HCT116 (cell line): ENCODE data around the gene IQCC. TPM values are rescaled to one million over a fixed set of nuclear protein-coding genes. Genes with fewer than 3 reads are reported as not detected.

Experiments used
- ATAC-seq: fragments of 200-7000 bp; cut with Tn5 transposase; 2 replicates; pipeline ENCODE4 v1.9.1; 2020; ENCODE audit warnings: mild to moderate bottlenecking, moderate library complexity
- BruUV-seq: library from RNA; stranded (reverse); fragments of 400-500 nt; replicated peaks from 2 replicates; lab custom pipeline; 2021; lab: Mats Ljungman, UMichigan
- CTCF ChIA-PET: fragments of 300-600 bp; sonication (Branson Sonifier 250); formaldehyde crosslinking; loops from one replicate; lab custom pipeline; 2021; ENCODE audit warnings: antibody characterized with exemption; lab: Charles Lee
- POLR2A ChIA-PET: fragments of 300-600, 350-600 bp; sonication (Branson Sonifier 250); formaldehyde crosslinking; loops from one replicate; lab custom pipeline; 2021; ENCODE audit warnings: antibody characterized with exemption; lab: Charles Lee
- RAD21 ChIA-PET, 2 experiments: fragments of 300-600 bp; sonication (Branson Sonifier 250); formaldehyde crosslinking; loops; one replicate each; lab custom pipeline; 2023; ENCODE audit warnings: low total read pairs in 2 of 2; ENCODE audit not compliant: uncharacterized antibody in 2 of 2, unreplicated experiment in 2 of 2, low non-redundant PET in 1 of 2; lab: Charles Lee
- DNase-seq: peaks from one replicate; pipeline ENCODE4 v3.0.0-alpha.2; 2010; ENCODE audit warnings: low read depth, low spot score
- H2AFZ ChIP-seq: fragments of 200-600 bp; shearing (Covaris generic), sonication (generic); 2 replicates; pipeline ENCODE4 v1.6.1; 2017; ENCODE audit warnings: low read depth, mixed run types, mixed read lengths, antibody characterized with exemption, low read length; ENCODE audit not compliant: poor library complexity, severe bottlenecking
- H3K27ac ChIP-seq: 2 replicates; pipeline ENCODE4 v1.5.1; 2012; ENCODE audit warnings: low read depth, low read length
- H3K27me3 ChIP-seq: fragments of 200-600 bp; sonication (generic); 2 replicates; pipeline ENCODE4 v1.6.1; 2016; ENCODE audit warnings: mixed run types, low read length, mixed read lengths; ENCODE audit not compliant: insufficient read depth
- H3K36me3 ChIP-seq, 2 experiments: fragments of 200-500 bp in 1 of 2; fragments of 200-600 bp in 1 of 2; sonication (Bioruptor generic) in 1 of 2; sonication (generic) in 1 of 2; 2 replicates each; pipeline versions ENCODE4 v1.5.1 to v1.6.1; 2014 to 2016; ENCODE audit warnings: low read length in 2 of 2, inconsistent platforms in 1 of 2, mixed read lengths in 1 of 2, mixed run types in 1 of 2; ENCODE audit not compliant: insufficient read depth in 2 of 2, control insufficient read depth in 1 of 2
- H3K4me1 ChIP-seq, 2 experiments: fragments of 200-600 bp in 1 of 2; sonication (generic) in 1 of 2; 2 replicates each; pipeline versions ENCODE4 v1.5.1 to v1.6.1; 2012 to 2017; ENCODE audit warnings: low read length in 2 of 2, inconsistent platforms in 1 of 2, mild to moderate bottlenecking in 1 of 2, mixed read lengths in 1 of 2, mixed run types in 1 of 2, moderate library complexity in 1 of 2; ENCODE audit not compliant: insufficient read depth in 2 of 2, control insufficient read depth in 1 of 2
- H3K4me2 ChIP-seq: fragments of 200-600 bp; sonication (generic); 2 replicates; pipeline ENCODE4 v1.6.1; 2017; ENCODE audit warnings: mixed run types, low read length, mixed read lengths
- H3K4me3 ChIP-seq, 2 experiments: fragments of 200-600 bp in 1 of 2; sonication (generic) in 1 of 2; replicated peaks in 1 of 2; 2 replicates each; pipeline ENCODE4 v1.5.1; 2011 to 2016; ENCODE audit warnings: low read length in 2 of 2, control low read depth in 1 of 2, low read depth in 1 of 2, mild to moderate bottlenecking in 1 of 2, mixed read lengths in 1 of 2, mixed run types in 1 of 2
- H3K79me2 ChIP-seq: fragments of 200-600 bp; sonication (generic); 2 replicates; pipeline ENCODE4 v1.6.1; 2017; ENCODE audit warnings: mild to moderate bottlenecking, mixed run types, low read length, moderate library complexity, mixed read lengths; ENCODE audit not compliant: insufficient read depth
- H3K9ac ChIP-seq: fragments of 200-600 bp; sonication (generic); 2 replicates; pipeline ENCODE4 v1.6.1; 2016; ENCODE audit warnings: low read length, mixed read lengths
- H3K9me2 ChIP-seq: fragments of 200-600 bp; sonication (generic), shearing (Covaris generic); 2 replicates; pipeline ENCODE4 v1.6.1; 2017; ENCODE audit warnings: mixed run types, mild to moderate bottlenecking, moderate library complexity; ENCODE audit not compliant: insufficient read depth
- H3K9me3 ChIP-seq, 2 experiments: fragments of 200-500 bp in 1 of 2; fragments of 200-600 bp in 1 of 2; sonication (Bioruptor generic) in 1 of 2; sonication (generic) in 1 of 2; 2 replicates each; pipeline ENCODE4 v1.6.1; 2014 to 2017; ENCODE audit warnings: low read length in 2 of 2, mixed read lengths in 2 of 2, inconsistent platforms in 1 of 2, low read depth in 1 of 2, mild to moderate bottlenecking in 1 of 2, mixed run types in 1 of 2, moderate library complexity in 1 of 2; ENCODE audit not compliant: control insufficient read depth in 1 of 2, insufficient read depth in 1 of 2
- H4K20me1 ChIP-seq: fragments of 200-600 bp; sonication (generic), shearing (Covaris generic); 2 replicates; pipeline ENCODE4 v1.6.1; 2017; ENCODE audit warnings: mixed run types, mild to moderate bottlenecking, moderate library complexity; ENCODE audit not compliant: insufficient read depth
- ATF3 ChIP-seq: IDR thresholded peaks from 2 replicates; pipeline ENCODE4 v1.6.1; 2012
- EGR1 ChIP-seq: IDR thresholded peaks from 2 replicates; pipeline ENCODE4 v1.6.1; 2012; ENCODE audit warnings: low read depth
- ELF1 ChIP-seq: IDR thresholded peaks from 2 replicates; pipeline ENCODE4 v1.6.1; 2012; ENCODE audit warnings: low read depth, borderline replicate concordance
- FOSL1 ChIP-seq: IDR thresholded peaks from 2 replicates; pipeline ENCODE4 v1.6.1; 2012; ENCODE audit warnings: low read depth
- JUND ChIP-seq: IDR thresholded peaks from 2 replicates; pipeline ENCODE4 v1.6.1; 2012
- POLR2A ChIP-seq: IDR thresholded peaks from 2 replicates; pipeline ENCODE4 v1.7.0; 2011; ENCODE audit warnings: borderline replicate concordance; ENCODE audit not compliant: insufficient read depth, insufficient read length; ENCODE audit errors: extremely low read depth
- RAD21 ChIP-seq: IDR thresholded peaks from 2 replicates; pipeline ENCODE4 v1.6.1; 2012; ENCODE audit warnings: low read depth, mild to moderate bottlenecking
- SIN3A ChIP-seq: IDR thresholded peaks from 2 replicates; pipeline ENCODE4 v1.6.1; 2012; ENCODE audit warnings: low read depth
- SRF ChIP-seq: IDR thresholded peaks from 2 replicates; pipeline ENCODE4 v1.6.1; 2012; ENCODE audit warnings: low read depth
- TCF7L2 ChIP-seq: IDR thresholded peaks from 2 replicates; pipeline ENCODE4 v1.7.0; 2011; ENCODE audit warnings: borderline replicate concordance, inconsistent platforms; ENCODE audit not compliant: insufficient read depth, insufficient read length; ENCODE audit errors: extremely low read depth
- ZBTB33 ChIP-seq: IDR thresholded peaks from 2 replicates; pipeline ENCODE4 v1.6.1; 2011; ENCODE audit warnings: mild to moderate bottlenecking, low read length, moderate library complexity; ENCODE audit not compliant: insufficient replicate concordance; ENCODE audit errors: extremely low read depth
- ZNF274 ChIP-seq: fragments of 200-500 bp; sonication (Bioruptor generic); IDR thresholded peaks from 2 replicates; pipeline ENCODE4 v1.6.1; 2014; ENCODE audit warnings: mild to moderate bottlenecking, low read depth, low read length, inconsistent platforms
- intact Hi-C: fragments of 100-400 bp; cut with micrococcal nuclease; formaldehyde crosslinking; loops from 2 replicates; pipeline ENCODE4 v1.10.0; 2022
- total RNA-seq: library from RNA; stranded (reverse); gene quantifications from one replicate; pipeline ENCODE4 v1.2.1, GENCODE V29; 2021; ENCODE audit not compliant: unreplicated experiment

IQCC gene
- total RNA-seq, 1 experiment from 2014 or later, result 4.7 TPM

GRCh38 chr1:32256473-32257226 lies 51.2 kb downstream of the IQCC start:
- ChIA-PET POLR2A (no interaction called here), RAD21 (interaction anchor here in 1 of 2 experiments (0.7 kb wide), 1 partner anchor 106 kb away, joined by 3 read pairs; no protein-coding TSS in a partner anchor), CTCF (no interaction called here)
- Histone ChIP-seq H3K4me2 (no peak overlapping the region), H4K20me1 (no peaks in the 10 kb centered on the region), H3K9me3 (no peaks in the 10 kb centered on the region), H3K27me3 (no peaks in the 10 kb centered on the region), H3K4me3 (no peak overlapping the region), H2AFZ (no peak overlapping the region), H3K9me2 (no peaks in the 10 kb centered on the region), H3K27ac (no peak overlapping the region), H3K36me3 (no peaks in the 10 kb centered on the region), H3K4me1 (no peaks in the 10 kb centered on the region), H3K9ac (no peak overlapping the region), H3K79me2 (no peaks in the 10 kb centered on the region)
- TF ChIP-seq EGR1 (no peak), ELF1 (no peak), RAD21 (no peak), SIN3A (no peak)
- intact Hi-C loops, result no loop called here
- BruUV-seq, result no TSS peak
- DNase-seq (no peak), ATAC-seq (no peak)

GRCh38 chr1:32257227-32257508 lies 51.7 kb downstream of the IQCC start:
- Histone ChIP-seq H3K36me3 (no peaks in the 10 kb centered on the region), H3K4me1 (no peaks in the 10 kb centered on the region), H3K9me3 (no peaks in the 10 kb centered on the region), H3K27me3 (no peaks in the 10 kb centered on the region), H3K9ac (no peak overlapping the region), H4K20me1 (no peaks in the 10 kb centered on the region), H3K9me2 (no peaks in the 10 kb centered on the region), H3K27ac (no peak overlapping the region), H3K4me3 (no peak overlapping the region), H3K79me2 (no peaks in the 10 kb centered on the region), H2AFZ (no peak overlapping the region), H3K4me2 (no peak overlapping the region)
- RAD21 ChIA-PET, result interaction anchor here in 1 of 2 experiments (0.7 kb wide), 1 partner anchor 107 kb away, joined by 3 read pairs; no protein-coding TSS in a partner anchor
- POLR2A ChIA-PET, result no interaction called here
- intact Hi-C loops, result no loop called here
- no peak for DNase-seq
- CTCF ChIA-PET, result no interaction called here
- TF ChIP-seq ZBTB33 (no peak), ATF3 (no peak), JUND (no peak), POLR2A (no peak), ZNF274 (no peak), TCF7L2 (no peak), FOSL1 (no peak), SRF (no peak)
- no TSS peak for BruUV-seq
- no peak for ATAC-seq
